Fibroblast of the conjunctiva (primary cell): Measurements from ENCODE around the gene BPIFB3.
"Not testable (repeated sequence)": the region's sequence is repeated elsewhere in the genome, so short reads cannot be mapped to it uniquely, and the experiment has no call there.

Source experiments
- DNase-seq: peaks from one replicate; pipeline ENCODE4 v3.0.0-alpha.2; 2010; ENCODE audit warnings: low read depth

Gene BPIFB3

GRCh38 chr20:33030569-33030968, 23.1 kb upstream of the BPIFB3 start:
- DNase-seq: no peak

- no peak for DNase-seq
These were observed 22.2 kb upstream of the BPIFB3 start, which contains the start of gene BPIFB6 for GRCh38 chr20:33031531-33031930. Gene BPIFB6, plus strand, starts transcription at chr20:33031648. Its CDS starts 0 bp downstream, at chr20:33031648.

- no peak for DNase-seq
These were observed 21.1 kb upstream of the BPIFB3 start for GRCh38 chr20:33032555-33032954.

- no peak for DNase-seq
These were observed 20.3 kb upstream of the BPIFB3 start for GRCh38 chr20:33033381-33033780.

- no peak for DNase-seq
These were observed 19.6 kb upstream of the BPIFB3 start for GRCh38 chr20:33034115-33034514.

- DNase-seq: no peak
These were observed 18.7 kb upstream of the BPIFB3 start for GRCh38 chr20:33034901-33035492.

- DNase-seq: no peak
These were observed 16.2 kb upstream of the BPIFB3 start for GRCh38 chr20:33037456-33037855.

- DNase-seq: no peak
These were observed 15.5 kb upstream of the BPIFB3 start for GRCh38 chr20:33038243-33038642.

GRCh38 chr20:33042430-33042829, 11.3 kb upstream of the BPIFB3 start:
- DNase-seq: no peak

GRCh38 chr20:33042983-33043730, 10.5 kb upstream of the BPIFB3 start:
- no peak for DNase-seq

GRCh38 chr20:33043731-33044181, 9.9 kb upstream of the BPIFB3 start:
- DNase-seq: no peak

- not testable (repeated sequence) for DNase-seq
These were observed 8.5 kb upstream of the BPIFB3 start for GRCh38 chr20:33045129-33045721.

- DNase-seq: no peak
These were observed 7.3 kb upstream of the BPIFB3 start for GRCh38 chr20:33046412-33046811.

- DNase-seq: no peak
These were observed 2.4 kb upstream of the BPIFB3 start for GRCh38 chr20:33051333-33051732.

GRCh38 chr20:33054381-33054780, 678 bp downstream of the BPIFB3 start:
- DNase-seq: no peak

- DNase-seq: no peak
These were observed 1.1 kb downstream of the BPIFB3 start for GRCh38 chr20:33054791-33055190.

GRCh38 chr20:33059136-33059535, 5.4 kb downstream of the BPIFB3 start:
- DNase-seq: no peak

- DNase-seq: no peak
These were observed 6.2 kb downstream of the BPIFB3 start for GRCh38 chr20:33059741-33060390.

GRCh38 chr20:33061658-33062028, 7.9 kb downstream of the BPIFB3 start:
- no peak for DNase-seq

- DNase-seq: no peak
These were observed 8.6 kb downstream of the BPIFB3 start for GRCh38 chr20:33062105-33062824.

- DNase-seq: no peak
These were observed 9.1 kb downstream of the BPIFB3 start for GRCh38 chr20:33062825-33063149.

- DNase-seq: no peak
These were observed 9.6 kb downstream of the BPIFB3 start for GRCh38 chr20:33063271-33063670.
